Heart left ventricle (tissue), 13 donors: ENCODE results near the gene ROBO1.

Source experiments
- POLR2A ChIP-seq, 2 donors: fragments of 450-650 bp; IDR thresholded peaks; one replicate each; pipeline ENCODE4 v1.6.1; 2017; ENCODE audit warnings: antibody characterized with exemption in 2 of 2, mild to moderate bottlenecking in 2 of 2, moderate library complexity in 2 of 2
- TF ChIP-seq, protein P1 (sequence below), 12 donors: fragments of 200-600 bp; sonication (generic) in 4 of 12; IDR thresholded peaks; one replicate each; pipeline versions ENCODE4 v1.5.0 to v1.8.0; 2018 to 2022; ENCODE audit warnings: antibody characterized with exemption in 12 of 12, mild to moderate bottlenecking in 5 of 12
- donor health status: ischemic (EF 13 %, LVEDD 7.1; RV severe dilation, severe dysfunction).
- donor health status: DM: no; HTN: yes; CAD: no.
- donor health status: DM: no; HTN: no; CAD: no.
- donor health status: ischemic (EF 25% LVEDD 6.9; RV normal size, moderate dysfunction).
- donor health status: ischemic (EF 25% LVEDD 5.7; RV mildly dilated, moderate dysfunction).
- donor health status: ischemic (EF 35%, LVEDD 5.7; RV mildly dilated, moderate dysfunction).
- donor health status: nonischemic (EF 11% LVEDD 7.7; RV severe dilation, severe dysfunction).
- donor health status: DM: yes; HTN: yes; CAD: no.
- donor health status: PGD.
- donor health status: ischemic (EF 29% LVEDD 5.4; RV normal size, mild dysfunction).
- donor health status: nonischemic (EF 23%, LVEDD 6.1; RV moderate dilation, normal function).

DNA sequence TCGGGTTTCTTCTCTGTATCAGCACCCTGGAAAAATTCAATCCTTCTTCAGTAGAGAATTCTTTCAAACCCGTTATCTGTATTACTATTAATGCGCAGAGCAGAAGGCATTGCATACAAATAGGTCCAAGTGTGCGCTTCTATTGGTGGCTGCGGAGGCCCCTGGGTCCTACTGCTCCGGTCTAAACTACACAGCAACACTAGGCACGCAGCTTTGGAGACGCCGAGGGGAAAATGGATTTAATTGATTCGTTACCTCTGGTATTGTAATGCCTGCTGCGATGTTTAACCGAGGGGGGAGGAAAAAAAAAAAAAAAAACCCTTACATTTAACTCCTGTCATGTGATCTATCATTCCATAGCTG is at the start of gene ROBO1:
- TF ChIP-seq, protein P1, sequence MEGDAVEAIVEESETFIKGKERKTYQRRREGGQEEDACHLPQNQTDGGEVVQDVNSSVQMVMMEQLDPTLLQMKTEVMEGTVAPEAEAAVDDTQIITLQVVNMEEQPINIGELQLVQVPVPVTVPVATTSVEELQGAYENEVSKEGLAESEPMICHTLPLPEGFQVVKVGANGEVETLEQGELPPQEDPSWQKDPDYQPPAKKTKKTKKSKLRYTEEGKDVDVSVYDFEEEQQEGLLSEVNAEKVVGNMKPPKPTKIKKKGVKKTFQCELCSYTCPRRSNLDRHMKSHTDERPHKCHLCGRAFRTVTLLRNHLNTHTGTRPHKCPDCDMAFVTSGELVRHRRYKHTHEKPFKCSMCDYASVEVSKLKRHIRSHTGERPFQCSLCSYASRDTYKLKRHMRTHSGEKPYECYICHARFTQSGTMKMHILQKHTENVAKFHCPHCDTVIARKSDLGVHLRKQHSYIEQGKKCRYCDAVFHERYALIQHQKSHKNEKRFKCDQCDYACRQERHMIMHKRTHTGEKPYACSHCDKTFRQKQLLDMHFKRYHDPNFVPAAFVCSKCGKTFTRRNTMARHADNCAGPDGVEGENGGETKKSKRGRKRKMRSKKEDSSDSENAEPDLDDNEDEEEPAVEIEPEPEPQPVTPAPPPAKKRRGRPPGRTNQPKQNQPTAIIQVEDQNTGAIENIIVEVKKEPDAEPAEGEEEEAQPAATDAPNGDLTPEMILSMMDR (IDR thresholded peaks at IDR 0.05), result no peak
- TF ChIP-seq POLR2A (IDR thresholded peaks at IDR 0.05), result no peak
